Fibroblast of skin of scalp (primary cell): ENCODE measurements around the gene WIPF2.
"Not testable (repeated sequence)": the region's sequence is repeated elsewhere in the genome, so short reads cannot be mapped to it uniquely, and the experiment has no call there.

ENCODE experiments used
- DNase-seq: peaks from one replicate; pipeline ENCODE4 v3.0.0-alpha.2; 2013

WIPF2 gene

DNA sequence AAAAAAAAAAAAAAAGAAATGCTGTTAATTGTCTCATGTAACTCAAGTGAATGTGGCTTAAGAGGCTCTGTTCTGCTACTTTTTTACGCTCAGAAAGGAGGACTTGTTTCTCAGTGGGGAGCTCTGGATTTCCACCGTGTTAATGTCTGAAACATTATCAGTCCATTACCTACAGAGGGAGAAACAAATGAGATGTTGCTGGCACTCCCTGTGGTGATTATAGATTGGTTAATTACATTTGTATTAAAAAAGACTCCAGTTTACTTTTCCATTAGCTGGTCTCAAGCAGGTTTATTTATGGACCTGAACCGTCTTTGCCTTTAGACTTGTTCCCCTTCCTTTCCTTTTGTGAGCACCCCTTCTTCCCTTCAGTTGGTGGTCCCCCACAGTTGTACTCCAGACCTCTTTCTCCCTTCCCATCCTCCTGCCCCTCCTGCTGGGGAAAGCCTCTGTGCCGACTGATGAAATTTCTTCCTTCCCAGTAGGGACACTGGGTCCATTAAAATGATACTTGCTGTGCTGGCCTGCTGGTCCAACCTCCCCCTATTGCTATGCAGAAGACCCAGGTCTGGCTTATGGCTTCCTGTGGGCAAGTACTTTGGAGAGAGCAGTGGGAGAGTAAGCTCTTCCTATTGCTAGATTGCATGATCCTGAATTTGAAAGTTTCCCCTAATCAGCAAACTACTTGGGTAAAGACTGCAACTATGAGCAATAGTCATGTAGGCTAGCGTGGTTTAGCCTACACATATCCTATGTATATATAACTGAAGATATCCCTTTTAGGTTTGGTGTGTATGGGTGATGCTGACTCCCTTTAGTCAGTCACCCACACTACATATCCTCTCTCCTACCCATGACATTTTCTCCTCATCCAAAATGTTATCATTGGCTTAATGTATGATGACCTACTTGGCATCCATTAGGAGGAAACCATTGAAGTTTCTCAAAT, 76.7 kb downstream of the WIPF2 start:
- DNase-seq, result no peak

DNA sequence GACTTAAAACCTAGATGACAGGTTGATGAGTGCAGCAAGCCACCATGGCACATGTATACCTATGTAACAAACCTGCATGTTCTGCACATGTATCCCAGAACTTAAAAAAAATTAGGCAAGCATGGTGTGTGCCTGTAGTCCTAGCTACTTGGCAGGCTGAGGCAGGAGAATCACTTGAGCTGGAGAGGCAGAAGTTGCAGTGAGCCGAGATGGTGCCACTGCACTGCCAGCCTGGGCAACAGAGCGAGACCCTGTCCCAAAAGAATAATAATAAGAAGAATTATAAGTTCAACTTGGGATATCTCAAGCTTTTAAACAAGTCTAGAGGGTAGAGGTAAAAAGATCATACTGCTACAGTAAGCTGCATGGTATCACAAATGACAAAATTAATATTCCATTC, 78.4 kb downstream of the WIPF2 start:
- DNase-seq, result no peak

DNA sequence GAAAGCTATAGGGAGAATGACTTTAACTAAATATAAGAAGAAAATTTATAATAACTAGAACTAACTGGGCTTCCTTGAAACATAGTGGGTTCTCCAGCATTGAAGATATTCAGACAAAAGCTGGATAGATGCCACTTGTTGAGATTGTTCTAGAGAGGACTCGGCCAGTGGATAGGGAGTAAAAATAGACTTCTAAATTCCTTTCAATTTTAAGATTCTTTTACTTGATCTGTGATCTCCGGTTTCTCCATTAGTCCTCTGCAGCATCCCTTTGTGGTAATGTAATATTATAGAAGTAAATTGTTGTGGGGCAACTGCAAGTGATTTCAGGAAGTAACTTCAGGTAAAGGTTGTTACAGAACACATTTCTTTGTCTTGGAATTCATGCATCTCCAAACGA, 79.6 kb downstream of the WIPF2 start:
- peak; percentile 80 for DNase-seq

DNA sequence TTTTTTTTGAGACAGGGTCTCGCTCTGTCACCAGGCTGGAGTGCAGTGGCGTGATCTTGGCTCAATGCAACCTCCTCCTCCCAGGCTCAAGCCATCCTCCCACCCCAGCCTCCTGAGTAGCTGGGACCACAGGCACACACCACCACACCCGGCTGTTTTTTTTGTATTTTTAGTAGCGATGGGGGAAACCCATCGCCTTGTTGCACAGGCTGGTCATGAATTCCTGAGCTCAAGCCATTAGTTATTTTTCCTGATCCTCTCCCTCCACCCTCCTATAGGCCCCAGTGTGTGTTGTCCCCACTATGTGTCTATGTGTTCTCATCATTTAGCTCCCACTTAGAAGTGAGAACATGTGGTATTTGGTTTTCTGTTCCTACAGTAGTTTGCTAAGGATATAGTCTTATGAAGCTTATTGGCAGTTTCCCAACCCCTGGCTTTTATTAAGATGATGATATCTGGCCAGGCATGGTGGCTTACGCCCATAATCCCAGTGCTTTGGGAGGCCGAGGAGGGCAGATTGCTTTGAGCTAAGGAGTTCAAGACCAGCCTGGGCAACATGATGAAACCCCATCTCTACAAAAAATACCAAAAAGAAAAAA, 80.2 kb downstream of the WIPF2 start:
- DNase-seq, result peak; percentile 73

DNA sequence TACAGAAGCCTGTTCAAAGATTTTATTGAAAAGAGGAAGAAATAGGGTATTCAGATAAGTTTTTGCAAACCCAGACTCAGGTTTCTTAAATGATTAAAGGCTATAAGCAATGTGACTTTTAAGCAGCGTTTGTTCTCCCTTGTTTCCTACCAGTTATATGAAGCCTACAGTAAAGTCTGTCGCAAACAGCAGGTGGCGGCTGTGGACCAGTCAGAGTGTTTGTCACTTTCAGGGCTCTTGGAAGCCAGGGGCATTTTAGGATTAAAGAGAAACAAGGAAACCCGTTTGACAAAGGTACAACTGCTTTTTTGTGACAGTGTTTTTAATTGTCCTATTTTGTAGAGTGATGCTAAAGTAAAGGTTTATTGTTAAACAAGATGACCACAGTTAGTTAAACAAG, 82.2 kb downstream of the WIPF2 start:
- no peak for DNase-seq

DNA sequence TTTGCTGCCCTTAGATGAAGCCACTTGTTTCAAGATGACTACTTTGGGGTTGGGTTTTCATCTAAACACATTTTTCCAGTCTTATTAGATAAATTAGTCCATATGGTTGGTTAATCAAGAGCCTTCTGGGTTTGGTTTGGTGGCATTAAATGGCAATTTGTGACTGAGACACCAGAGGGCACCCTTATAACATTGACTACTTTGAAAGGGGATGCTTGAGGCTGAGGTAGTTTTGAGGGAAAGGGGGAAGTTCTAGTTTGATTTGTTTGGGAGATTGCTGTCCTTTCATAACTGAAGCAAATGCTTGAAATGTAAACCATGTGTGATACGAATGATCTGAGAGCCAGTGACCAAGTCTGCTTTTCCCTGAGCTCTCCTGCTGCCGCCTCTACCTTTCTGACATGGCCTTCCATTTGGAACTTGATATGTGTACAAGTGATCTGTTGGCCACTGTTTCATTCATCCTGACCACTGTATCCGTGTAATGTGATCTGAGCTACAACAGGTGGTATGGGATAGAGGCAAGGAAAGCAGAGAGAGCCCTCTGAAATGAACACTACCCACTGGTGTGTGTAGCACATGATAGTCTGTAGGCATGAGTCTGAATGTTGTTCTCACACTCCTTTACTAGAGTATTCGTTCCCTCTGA, 84.0 kb downstream of the WIPF2 start:
- peak; percentile 81 for DNase-seq

DNA sequence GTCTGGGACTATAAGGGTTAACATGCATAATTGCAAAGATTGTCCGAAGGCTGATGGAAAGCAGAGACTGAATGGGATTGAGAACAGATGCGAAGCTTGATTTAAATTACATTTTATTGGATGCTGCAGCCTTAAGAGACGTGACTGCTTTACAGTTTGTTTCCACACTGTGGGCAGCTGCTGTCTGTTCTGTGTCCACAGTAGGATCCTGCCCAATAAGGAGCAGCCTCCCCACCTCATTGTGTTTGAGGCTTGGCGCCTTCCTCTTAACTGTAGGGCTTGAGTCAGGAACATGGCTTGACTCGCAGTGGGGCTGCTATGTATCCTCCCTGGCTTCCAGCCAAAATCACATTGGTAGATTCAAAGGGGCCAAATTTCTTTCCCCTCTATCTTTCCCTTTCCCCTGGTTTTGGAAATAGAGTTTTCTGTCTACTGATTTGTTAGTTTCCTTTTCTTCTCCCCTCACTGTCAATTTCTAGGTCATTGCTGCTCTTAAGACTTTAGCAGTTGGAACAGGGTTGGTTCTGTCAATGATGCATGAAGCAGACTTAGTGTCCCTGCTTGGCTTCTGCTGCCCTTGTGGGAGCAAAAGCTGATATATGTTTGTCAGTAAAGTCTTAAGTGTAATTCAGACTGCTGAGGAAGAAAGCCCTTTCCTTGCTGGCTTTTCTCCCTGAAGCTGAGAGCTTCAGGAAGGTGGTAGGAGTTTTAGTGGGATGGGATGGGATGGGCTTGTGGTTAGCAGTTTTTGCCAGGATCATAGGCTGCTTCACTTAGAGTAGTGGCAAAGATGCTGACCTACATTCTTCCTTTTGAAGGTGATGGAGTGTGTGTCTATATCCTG, 84.8 kb downstream of the WIPF2 start:
- peak; percentile 79 for DNase-seq

DNA sequence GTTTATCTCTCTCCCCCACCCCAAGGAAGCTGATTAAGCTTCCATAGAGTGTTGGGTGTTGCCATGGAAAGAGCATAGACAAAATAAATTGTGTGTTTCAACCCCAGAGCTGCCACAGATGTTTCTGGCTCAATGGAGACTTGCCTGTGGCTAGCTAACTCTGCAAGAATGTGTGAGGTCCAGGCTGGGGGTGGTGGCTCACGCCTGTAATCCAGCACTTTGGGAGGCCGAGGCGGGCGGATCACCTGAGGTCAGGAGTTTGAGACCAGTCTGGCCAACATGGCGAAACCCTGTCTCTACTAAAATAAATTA, 85.4 kb downstream of the WIPF2 start:
- DNase-seq, result peak; percentile 92

DNA sequence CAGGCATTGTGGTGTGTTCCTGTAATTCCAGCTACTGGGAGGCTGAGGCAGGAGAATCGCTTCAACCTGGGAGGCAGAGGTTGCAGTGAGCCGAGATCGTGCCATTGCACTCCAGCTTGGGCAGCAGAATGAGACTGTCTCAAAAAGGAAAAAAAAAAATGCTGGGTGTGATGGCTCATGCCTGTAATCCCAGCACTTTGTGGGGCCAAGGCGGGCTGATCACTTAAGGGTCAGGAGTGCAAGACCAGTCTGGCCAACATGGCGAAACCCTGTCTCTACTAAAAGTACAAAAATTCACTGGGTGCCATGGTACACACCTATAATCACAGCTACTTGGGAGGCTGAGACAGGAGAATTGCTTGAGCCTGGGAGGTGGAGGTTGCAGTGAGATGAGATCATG, 85.8 kb downstream of the WIPF2 start:
- not testable (repeated sequence) for DNase-seq

DNA sequence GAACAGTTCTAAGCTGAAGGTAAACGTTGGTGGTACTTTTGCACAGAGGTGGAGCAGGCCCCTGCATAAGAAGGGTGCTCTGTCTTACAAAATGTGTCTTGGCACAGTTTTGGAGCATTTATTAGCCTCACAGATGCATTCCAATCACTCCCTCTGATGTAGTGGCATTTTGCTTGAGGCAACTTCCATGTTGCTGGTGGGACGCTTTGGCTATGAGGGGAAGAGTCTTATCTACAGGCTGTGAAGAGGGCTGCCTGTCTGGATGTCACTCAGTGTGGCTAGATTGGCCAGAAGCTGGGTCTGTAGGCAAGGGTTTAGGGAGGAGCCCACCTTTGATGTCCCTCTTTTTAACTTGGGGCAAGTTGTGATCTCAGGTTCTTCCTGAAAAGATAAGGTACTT, 87.3 kb downstream of the WIPF2 start:
- no peak for DNase-seq

DNA sequence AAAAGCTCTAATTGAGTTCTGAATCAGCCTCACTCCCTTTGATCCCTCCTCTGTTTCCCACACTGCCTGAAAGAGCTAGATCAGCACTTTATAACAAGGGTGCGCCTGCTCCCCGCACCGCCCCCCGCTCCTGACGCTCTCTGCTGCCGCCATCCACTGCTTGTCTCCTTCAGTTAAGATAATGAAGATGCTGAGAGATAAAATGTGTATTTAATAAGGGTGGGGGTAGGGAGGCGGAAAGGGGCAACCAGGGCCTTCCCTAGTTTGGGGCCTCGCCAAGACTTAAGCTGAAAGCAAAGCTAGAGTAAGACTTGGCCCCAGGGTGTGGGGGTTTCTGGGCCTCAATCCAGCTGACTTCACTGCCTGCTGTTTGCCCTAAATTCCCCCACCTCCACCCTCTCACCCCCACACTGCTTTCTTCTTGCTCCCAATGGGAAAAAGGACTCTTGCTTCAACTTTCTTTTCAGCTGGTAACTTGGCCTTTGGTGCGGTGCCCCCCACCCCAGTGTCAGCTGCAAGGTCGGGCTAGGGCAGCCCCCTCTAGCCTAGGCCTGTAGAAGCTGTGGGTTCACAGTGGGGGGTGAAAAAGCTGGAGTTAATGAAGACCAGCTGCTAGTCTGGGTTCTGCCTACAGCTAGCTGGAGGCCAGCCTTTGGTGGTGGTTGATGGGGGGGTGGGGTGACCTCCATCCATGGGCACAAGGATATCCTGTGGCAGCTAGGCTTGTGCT, 88.1 kb downstream of the WIPF2 start:
- DNase-seq, result peak; percentile 98

DNA sequence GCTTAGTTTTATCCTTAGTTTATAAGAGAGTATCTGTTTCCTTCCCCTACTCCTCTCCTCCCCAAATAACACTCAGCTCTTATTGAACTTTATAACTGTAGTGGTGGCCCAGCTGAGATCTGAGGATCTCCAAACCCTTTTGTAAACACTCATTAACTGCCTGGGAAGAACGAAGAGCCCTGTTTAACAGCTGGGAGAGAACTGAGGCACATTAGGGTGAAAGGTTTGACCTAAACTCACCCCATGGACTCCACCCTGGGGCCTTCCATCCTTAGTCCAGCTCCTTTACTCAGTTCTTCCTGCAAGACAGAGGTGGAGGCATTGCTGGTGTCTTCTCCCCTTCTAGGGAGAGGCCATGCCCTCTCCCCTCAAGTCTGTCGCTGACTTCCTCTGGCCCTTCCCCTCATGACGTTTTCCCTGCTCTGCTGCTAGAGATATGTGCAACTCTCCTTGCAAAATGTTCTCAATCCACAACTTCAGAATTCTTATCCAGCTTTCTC, 88.7 kb downstream of the WIPF2 start:
- DNase-seq, result no peak

DNA sequence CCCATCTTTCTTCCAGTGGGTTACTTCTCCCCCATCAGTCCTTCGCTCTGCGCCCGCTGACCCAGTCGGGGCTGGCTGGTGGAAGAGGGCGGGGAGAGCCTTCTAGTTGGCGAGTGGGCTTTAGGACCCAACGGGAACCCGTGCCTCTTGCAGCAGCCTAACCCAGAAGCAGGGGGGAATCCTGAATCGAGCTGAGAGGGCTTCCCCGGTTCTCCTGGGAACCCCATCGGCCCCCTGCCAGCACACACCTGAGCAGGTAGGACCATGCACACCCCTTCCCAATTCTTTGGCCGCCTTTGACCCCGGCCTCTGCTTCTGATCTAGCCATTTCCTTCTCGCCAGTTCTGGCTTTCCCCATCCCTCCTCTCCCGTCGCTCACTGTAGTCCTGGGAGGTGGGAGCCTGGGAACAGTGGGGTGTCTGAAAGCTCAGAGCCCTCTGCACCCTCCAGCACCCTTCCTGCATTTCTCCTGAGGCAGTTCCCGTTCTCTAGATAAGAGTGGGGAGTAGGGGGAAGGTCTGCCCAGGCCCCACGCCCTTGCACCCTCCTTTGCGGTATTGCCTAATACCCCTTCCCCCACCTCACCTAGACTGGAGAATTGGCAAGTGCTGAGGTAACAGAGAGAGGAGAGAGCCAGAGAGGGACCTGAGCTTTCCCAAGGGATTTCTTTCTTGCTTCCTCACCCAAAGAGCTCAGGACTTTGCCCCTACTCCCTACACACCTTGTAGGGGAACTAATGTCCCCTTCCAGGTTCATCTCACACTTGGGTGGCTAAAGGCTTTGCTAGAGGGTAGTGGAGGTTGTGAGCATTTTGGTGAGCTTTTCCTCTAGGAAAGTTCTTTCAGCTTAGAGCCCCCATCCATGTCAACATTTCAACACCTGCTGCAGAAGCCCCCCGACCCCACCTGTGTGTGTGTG, 90.2 kb downstream of the WIPF2 start, which contains the start of gene RARA:
Gene RARA, plus strand, starts transcription at position 150 of the 918 bp plus-strand sequence. CDS start 22,039 bp downstream, outside the sequence.
- peak; percentile 46 for DNase-seq

DNA sequence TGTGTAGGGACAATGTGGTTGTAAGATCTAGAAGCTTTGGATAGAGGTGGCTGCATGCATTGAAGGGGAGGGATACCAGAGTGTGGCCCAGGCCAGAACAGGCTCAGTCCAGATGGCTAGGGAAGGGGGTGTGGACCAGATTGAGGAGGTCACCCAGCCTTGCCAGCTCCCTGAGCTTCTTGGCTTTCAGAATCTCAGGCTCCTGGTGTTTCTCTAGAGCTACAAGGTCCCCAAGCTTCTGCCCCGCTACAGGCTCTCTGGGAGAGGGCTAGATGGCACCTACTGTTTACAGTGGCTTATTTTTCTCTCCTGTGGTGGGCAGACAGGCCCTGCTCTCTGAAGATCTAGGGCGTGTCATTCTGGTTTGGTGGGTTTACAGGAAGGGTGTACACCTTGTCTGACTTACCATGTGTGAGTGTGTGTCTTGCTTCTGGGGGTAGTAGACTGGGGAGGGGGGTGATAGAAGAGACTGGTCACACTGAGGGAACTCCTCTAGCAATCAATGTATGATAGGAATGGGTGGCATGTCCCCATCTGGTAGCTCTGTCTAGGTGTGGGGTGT, 90.9 kb downstream of the WIPF2 start:
- no peak for DNase-seq

DNA sequence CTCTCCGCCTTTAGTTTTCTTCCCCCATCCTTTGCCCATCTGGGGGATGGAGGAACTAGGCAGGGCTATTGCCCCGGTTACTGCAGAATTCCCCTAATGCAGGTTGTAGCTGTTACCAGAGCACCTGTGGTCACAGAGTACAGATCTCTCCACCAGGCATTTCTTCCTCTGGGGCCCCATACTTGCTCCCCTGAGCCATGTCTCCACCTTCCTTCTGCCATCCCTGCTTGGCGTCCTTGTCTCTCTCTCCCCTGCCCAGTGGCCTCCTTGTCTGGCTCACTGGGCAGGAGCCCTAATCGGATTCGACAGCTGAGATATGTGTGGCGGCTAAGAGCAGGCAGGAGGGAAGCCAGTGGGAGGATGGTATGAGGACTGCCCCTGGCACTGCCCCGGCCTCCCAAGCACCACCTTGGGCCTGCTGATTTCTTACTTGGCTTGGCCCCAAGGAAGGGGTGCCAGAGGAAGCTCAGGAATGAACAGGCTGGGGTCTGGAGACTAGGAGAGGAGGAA, 91.8 kb downstream of the WIPF2 start:
- DNase-seq, result no peak

DNA sequence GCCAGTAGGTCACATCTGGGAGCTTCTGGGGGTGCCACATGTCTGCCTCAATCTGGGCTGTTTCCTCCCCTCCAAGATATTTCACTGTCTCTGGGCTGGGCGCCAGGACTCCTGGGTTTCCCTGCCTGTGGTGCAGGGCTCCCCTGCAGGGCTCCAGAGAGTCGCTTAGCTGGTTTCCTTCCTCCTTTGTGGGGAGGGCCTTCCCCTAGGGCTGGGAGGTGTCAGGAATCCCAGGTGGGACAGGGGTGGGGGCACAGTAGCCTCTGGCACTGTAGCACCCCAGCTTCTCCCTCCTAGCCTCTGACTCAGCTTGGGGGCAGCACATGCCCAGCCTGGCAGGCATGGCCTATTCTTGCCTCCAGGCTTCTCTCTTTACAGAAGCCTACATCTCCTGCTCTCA, 92.5 kb downstream of the WIPF2 start:
- peak; percentile 74 for DNase-seq

DNA sequence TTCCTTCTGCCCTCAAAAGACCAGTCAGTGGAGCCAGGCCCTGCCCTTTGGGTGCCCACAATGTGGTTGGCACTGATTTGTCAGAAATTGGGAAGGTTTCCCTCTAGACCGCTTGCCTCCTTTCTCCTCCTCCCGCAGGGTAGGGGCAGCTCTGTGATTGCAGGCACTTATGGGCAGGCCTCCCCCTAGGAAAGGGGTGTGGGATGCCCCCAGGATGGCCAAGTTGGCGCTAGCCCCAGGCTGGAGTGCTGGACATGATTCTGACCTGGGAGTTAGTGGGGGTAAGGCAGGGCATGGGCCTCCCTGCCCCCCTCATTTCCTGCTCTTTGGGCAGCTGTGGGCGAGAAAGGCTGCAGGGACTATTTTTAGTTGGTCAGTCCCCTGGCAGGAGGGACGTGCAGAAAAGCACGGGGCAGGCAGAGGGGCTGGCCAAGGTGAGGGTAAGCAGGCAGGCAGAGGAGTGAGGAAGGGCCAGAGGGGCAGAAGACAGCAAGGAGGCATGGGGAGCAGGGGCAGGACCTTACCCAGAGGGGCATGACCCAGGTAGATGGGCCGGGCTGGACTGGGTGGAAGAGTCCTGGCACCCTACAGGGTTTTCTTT, 93.1 kb downstream of the WIPF2 start:
- DNase-seq, result peak; percentile 41

DNA sequence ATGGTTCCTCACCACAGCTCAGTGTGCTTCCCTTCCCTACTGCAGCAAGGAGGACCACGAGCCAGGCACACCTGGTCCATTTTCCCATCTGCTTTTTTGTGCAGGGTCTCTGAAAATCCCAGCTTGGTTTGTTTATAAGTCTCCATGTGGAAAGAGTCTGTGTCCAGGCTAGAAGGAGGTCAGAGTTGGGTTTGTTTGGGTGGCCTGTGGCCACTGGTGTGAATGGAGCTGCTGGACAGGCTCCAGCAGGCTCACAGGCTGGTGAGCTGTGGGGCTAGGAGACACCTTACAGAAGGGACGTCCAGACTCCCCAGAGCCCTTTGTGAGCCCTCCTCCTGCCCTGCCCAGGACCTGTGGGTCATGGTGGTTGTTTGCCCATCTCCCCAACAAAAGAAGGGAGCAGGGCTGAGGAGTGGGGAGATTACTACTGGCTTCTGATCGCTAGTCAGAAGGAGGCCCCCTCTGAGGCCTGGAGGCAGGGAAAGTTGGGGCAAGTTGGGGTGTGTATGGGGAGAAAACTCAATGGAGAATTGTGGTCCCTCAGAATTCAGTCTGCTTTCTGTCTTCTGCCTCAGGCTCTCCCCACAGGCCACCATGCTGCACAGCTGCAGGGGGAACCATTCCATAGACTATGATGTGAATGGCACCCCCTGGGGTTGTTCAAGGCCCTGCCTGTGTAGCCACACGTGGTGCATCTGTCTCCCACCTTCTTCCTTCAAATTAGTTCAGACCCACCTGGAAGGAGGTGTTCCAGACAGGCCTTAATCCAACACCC, 94.0 kb downstream of the WIPF2 start:
- no peak for DNase-seq
